ENCODE data around the gene SLC39A11.
A peak's percentile ranks its signal among the peaks of the same experiment; 100 is the strongest.
"Not testable (repeated sequence)": the region's sequence is repeated elsewhere in the genome, so short reads cannot be mapped to it uniquely, and the experiment has no call there.

The SLC39A11 gene

GRCh38 chr17:72713701-72714100 is 378.8 kb downstream of the SLC39A11 start:
- no peak for DNase-seq (ENCODE audit: low read depth)

DNA sequence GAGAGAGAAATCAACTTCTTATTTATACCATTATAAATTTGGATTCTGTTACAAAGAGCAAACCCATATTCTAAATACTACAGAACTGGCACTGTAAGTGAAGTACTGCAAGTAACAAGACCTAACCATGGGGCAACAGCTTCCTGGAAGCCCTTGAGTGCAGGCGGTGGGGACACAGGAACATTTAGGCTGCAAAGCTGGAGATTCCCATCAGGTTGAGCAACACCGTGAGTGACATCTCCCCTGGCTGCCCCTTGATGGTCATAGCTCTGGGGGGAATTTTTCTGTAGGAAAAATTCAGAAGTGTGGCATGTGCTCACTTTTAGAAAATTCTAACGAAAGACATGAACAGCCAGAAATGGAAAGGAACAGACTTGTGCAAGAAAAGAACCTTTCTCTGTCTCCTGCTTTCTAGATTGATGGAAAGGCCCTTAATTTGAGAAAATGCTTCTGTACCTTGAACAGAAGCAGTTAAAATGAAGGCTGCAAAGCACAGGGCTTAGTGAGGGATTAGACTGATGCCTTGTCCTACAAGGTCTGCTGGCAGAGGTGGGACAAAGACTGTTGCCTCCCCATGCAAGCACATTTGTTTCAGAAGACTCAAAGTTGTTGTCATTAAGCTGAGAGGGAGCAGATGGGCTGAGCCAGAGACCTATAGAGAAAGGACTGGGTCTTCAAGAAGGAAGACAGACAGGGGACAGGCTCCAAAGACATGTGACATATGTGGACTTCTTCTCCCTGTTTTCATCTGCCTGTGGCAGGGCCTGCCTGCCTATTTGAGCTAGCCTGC is 380.8 kb downstream of the SLC39A11 start:
- DNase-seq (ENCODE audit: low read depth) = no peak

DNA sequence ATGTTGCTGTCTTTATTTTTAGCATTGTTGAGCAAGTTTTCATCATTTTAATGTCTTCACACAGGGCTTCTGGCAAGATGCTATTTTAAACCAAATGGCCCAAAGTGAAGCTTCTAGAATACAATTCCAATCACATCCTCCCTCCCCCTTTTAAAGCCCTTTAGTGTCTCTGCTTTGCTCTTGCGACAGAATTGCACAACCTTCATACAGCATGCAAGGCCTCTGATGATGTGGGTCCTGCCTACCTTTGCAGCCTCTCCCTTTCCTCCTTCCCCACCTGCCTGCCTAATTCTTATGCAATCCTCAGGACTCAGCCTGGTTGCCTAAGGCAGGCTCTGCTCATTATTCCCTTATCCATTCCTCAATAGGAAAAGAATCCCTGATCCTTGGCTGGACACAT is 381.7 kb downstream of the SLC39A11 start:
- no peak for DNase-seq (ENCODE audit: low read depth)

- no peak for DNase-seq (ENCODE audit: low read depth)
Measured at GRCh38 chr17:72710202-72710601, 382.3 kb downstream of the SLC39A11 start.

DNA sequence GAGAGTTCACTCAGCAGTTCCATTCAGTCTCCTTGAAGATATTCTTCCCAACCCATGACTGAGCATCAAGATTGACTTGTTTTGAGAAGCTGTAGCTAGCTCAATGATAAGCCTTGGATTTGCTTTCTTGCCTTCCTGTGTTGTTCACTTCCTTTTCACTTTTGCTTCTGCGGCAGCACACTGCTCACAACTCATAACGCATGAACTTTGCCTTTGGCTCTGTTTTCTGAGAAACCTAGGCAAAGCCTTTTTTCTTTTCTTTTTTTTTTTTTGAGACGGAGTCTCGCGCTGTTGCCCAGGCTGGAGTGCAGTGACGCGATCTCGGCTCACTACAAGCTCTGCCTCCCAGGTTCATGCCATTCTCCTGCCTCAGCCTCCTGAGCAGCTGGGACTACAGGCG is 383.8 kb downstream of the SLC39A11 start:
- not testable (repeated sequence) for DNase-seq (ENCODE audit: low read depth)

- no peak for DNase-seq (ENCODE audit: low read depth)
Measured at GRCh38 chr17:72707881-72708280, 384.6 kb downstream of the SLC39A11 start.

- no peak for DNase-seq (ENCODE audit: low read depth)
Measured at GRCh38 chr17:72706396-72706981, 386.0 kb downstream of the SLC39A11 start.

DNA sequence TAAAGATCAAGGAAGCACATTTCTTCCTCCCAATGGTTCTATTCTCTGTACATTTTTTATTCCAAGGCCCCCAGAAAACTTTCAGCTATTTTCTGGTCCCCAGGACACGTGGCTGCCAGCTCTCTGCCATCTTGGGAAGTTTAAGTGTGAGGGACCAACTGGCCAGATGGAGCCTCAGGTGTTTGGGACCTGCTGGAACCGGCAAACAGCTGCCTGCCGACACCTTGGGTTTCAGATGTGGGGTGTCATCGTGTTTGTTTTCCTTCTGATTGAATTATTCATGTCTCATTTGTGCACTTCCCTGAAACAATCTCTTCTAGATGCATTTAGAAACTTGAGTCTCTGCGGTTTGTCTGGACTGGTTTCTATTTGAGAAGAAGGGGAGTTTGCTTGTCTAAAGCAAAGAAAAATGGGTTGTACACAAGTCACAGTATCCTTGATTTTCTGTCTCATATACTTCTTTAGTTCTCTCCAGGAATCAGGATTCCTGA is 386.5 kb downstream of the SLC39A11 start:
- DNase-seq (ENCODE audit: low read depth) = no peak

DNA sequence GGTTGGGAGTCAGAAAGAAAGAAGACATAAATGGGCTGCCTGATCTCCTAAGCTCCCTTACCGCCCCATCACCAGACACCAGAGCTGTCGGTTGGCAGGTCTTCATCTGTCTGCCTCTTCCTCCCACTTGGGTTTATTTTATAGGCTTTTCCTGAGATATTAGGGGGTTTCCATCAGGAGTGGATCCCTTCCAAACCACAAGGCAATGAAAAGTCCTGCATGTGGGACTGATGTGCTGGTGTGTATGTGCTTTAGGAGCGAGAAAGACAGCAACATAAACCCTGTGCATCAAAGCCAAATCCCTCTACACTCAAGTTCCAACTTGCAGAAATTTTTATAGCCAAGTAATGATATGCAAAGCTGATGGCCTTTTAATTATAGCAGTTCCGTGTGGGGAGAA is 389.5 kb downstream of the SLC39A11 start:
- no peak for DNase-seq (ENCODE audit: low read depth)

DNA sequence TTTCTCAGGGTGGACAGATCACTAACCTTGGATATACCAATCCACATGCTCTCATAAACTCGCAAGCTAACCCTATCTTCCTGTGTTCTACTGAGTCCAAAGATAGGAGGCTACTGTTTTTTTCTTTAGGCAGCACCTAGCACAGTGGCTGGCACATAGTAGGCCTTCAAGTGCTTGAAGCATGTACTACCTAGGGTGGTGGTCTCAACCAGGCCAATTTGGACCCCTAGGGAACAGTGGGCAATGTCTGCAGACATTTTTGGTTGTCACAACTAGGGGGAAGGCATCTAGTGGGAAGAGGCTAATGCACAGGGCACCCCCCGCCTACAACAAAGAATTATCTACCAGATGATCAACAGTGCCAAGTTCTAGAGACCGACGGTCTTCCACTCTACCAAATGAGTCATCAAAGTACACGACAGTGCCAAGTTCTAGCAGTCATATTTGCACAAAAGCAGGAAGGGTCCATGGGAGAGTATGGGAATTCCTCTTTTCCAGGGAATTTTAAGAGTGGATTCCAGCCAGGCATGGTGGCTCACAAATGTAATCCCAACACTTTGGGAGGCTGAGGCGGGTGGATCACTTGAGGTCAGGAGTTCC is 390.3 kb downstream of the SLC39A11 start:
- no peak for DNase-seq (ENCODE audit: low read depth)

GRCh38 chr17:72700226-72700625 is 392.3 kb downstream of the SLC39A11 start:
- no peak for DNase-seq (ENCODE audit: low read depth)

- DNase-seq (ENCODE audit: low read depth) = peak; percentile 67
Measured at GRCh38 chr17:72699545-72699944, 392.9 kb downstream of the SLC39A11 start.

DNA sequence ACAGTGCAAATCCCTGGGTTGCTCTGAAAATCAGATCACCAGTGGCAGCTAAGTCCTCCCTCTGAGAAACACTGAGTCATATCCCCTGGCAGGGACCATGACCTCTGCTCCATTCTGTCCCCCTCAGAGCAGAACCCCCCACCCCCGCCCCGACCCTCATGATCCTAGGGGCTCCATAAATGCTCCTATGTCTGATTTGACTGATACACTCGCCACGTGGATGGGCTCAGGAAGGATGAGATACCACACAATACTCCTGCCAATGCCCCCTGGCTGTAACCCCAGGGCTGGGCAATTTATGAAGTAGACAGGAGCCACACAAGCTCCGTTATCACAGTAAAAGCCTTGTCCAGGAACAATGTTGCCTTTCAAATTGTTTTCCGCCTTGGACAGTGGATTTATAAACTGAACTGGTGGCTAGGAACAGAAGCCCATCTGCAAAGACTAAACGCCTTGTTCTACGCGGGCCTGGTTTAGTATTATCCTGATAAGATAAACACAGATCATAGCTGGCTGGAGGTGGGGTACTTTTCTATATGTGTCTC is 394.8 kb downstream of the SLC39A11 start:
- DNase-seq (ENCODE audit: low read depth) = no peak

- no peak for DNase-seq (ENCODE audit: low read depth)
Measured at GRCh38 chr17:72696721-72697120, 395.8 kb downstream of the SLC39A11 start.

DNA sequence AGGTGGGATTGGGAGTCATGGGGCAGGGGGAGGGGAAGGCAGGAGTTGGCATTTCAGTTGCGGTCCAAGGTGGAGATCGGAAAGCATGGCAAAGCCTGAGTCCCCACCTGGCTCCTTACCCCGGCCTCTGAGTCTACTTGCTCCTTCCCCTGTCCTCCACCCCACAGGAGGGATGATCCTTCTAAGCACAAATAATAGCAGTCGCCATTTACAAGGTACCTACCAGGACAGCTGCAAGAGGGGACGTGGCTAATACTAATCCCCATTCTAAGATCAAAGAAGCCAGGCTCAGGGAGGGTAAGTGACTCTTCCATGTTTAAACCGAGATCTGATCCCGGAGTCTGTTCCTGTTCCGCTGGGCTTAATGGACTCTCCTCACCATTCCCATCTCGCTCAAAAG is 396.3 kb downstream of the SLC39A11 start:
- no peak for DNase-seq (ENCODE audit: low read depth)

DNA sequence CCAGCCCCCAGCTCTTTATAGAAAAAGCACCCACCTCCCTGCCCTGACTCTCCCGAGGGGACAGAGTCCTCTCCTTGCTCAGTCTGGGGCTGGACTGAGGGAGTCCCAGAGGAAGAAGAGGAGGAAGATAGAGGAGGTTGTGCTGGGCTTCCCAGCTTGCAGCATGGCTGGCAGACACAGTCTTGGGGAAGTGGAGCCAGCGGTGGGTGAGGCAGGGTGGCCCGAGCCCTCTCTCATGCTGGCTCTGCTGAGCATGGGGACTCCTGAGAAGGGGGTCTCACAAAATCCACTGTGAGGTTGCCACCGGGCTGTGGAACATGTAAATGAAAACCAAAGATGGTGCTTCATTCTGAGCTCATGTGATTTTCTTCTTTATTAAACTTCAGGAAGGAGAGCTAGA is 398.5 kb downstream of the SLC39A11 start:
- DNase-seq (ENCODE audit: low read depth) = no peak

- DNase-seq (ENCODE audit: low read depth) = no peak
Measured at GRCh38 chr17:72693151-72693878, 399.2 kb downstream of the SLC39A11 start.

DNA sequence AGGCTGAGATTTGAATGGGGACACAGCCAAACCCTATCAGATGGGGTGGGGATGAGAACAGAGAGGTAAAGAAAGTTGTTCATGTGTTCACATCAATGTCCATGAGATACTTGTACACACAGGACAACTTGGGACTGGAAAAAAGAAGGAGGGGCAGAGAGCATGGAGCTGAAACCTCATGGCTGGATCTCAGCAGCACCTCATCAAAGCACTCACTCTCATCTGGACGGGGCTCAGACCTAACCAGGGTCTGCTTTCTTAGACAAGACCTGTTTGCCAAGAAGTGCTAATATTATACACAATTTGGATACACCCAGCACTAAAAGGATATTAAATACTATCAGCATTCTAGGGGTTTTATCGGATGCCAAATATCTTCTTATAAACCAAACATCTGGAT is 399.8 kb downstream of the SLC39A11 start:
- no peak for DNase-seq (ENCODE audit: low read depth)

- peak; percentile 90 for DNase-seq (ENCODE audit: low read depth)
Measured at GRCh38 chr17:72691586-72691985, 400.9 kb downstream of the SLC39A11 start.

GRCh38 chr17:72691017-72691416 is 401.5 kb downstream of the SLC39A11 start:
- no peak for DNase-seq (ENCODE audit: low read depth)

DNA sequence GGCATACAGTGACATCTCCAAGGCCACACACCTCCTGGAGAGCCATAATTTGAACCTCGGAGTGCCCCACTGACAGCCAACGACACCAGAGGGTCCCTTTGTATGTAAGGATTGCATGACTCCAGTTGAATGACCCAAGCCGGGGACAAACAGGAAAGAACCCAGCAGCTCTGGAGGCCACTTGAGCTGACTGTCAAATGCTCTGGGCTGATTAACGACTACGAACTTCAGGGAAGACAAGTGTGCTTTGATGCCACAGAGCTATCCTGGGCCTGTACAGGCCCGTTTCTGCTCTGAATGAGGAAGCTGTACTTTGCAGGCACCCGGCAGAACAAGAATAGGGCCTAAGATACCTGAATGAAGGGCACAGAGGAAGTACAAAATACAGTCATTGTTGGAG is 404.6 kb downstream of the SLC39A11 start:
- DNase-seq (ENCODE audit: low read depth) = no peak

DNA sequence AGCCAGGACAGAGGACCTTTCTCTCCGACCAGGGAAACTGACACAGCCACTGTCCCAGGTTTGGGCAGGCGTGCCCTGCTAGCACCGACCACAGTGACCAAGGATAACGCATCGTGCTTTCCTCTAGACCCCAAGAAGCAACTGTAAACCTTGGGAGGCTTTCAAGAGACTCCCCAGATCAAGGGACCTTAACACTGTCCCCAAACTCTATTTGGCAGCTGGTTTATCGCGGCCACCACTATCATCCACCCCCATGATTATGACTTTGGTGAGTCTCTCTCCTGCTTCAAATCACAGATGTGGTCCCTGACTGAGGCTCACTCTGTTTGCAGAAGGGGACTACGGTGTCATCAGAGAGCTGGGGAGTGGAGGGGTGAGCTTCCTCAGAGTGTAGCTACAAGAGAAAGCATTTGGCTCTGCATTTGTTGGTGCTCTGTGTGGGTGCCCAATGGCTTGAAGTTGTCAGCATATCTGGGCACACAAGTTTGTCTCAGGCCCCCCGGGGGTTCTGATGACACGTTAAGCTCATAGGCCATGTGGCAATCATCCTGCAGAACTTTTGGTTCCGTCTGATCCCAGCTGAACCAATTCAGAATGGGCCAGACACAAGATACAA is 408.0 kb downstream of the SLC39A11 start:
- DNase-seq (ENCODE audit: low read depth) = no peak
